ENCODE results near the gene ALG6.
"Not testable (repeated sequence)": the region's sequence is repeated elsewhere in the genome, so short reads cannot be mapped to it uniquely, and the experiment has no call there.

The ALG6 gene

DNA sequence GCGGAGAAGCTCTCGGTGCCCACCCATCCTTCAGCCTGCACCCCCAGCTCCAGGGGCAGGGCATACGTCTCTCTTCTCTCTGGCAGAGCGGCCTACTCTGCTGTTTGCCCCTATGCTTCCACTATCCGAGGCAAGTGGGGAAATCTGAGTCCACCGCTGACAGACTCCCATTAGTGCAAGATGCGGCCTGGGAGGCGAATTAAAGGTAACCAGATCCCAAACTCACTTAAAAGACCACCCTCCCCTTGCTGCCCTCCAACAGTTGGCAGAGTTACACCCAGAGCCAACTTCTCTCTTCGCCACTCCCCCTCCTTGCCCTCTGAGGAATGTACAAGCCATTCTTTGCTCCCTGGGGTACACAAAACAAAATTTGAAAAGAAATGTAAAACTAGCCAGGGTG lies 38.6 kb upstream of the ALG6 start:
- DNase-seq: no peak

- DNase-seq: no peak
Measured at GRCh38 chr1:63329621-63330330, 37.7 kb upstream of the ALG6 start.

- DNase-seq: no peak
Measured at GRCh38 chr1:63330331-63330916, 37.0 kb upstream of the ALG6 start.

DNA sequence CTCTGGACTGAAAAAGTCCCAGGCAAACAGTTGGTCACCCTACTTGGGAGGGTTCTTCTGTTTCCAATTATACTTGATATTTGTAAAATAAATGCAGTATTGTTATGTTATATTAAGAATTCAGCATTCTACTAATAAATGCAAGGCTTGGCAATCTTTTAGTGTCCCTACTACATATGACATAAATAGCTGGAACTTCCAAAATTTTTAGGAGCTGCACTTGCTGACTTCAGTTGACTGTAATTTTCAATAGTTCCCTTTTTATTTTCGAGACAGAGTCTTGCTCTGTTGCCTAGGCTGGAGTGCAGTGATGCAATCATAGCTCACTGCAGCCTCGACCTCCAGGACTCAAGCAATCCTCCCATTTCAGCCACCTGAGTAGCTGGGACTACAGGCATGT lies 25.0 kb upstream of the ALG6 start:
- DNase-seq: no peak

GRCh38 chr1:63343922-63344321 lies 23.5 kb upstream of the ALG6 start:
- no peak for DNase-seq

DNA sequence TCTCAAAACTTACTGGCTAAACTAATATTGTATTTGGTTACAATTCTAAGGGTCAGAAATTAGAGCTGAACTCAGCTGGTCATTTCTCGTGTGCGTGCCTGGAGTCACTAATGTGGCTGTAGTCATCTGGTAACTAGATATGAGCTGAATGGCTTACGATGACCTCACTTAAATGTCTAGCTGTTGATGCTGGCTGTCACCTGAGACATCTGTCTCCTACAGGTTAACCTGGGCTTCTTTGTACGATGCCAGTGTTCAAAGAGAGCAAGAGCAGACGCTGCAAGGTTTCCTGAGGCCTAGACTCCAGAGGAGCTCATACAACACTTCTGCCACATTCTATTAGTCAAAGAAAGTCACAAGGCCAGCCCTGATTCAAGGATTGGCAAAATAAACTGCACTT lies 17.1 kb upstream of the ALG6 start:
- no peak for DNase-seq

- DNase-seq: no peak
Measured at GRCh38 chr1:63352736-63353135, 14.7 kb upstream of the ALG6 start.

- DNase-seq: not testable (repeated sequence)
Measured at GRCh38 chr1:63356234-63356633, 11.2 kb upstream of the ALG6 start.

- no peak for DNase-seq
Measured at GRCh38 chr1:63359561-63359960, 7.9 kb upstream of the ALG6 start.

DNA sequence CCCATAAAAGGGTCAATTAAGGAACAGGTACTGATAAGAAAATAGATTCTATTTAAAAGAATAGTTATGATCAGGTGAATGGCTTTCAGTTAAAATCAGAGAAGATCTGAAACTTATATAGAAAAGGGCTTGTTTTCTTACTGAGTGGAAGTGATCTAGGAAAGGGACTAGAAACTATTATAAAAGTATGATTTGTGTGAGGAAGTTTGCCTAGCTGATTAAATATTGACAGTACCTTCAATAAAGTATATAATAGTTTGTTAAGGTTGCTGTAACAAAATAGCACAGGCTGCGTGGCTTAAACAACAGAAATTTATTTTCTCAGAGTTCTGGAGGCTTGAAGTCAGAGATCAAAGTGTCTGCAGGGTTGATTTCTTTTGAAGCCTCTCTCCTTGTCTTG lies 5.4 kb upstream of the ALG6 start:
- no peak for DNase-seq

- DNase-seq: no peak
Measured at GRCh38 chr1:63362578-63362977, 4.8 kb upstream of the ALG6 start.

- DNase-seq: no peak
Measured at GRCh38 chr1:63363014-63363413, 4.4 kb upstream of the ALG6 start.

DNA sequence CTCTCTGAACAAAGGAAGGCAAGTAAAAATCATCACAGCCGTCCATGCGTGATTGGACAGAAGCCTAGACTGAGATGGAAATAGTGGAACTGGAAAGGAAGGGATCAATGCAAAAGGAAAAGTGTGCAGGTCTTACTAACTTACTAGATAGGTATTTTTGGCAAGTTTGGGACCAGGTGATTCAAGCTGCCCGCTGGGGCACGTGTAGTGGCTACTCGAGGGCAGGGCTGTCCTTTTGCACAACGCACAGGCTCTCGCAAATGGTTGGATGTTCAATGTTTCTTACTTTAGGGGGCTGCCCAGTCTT lies 566 bp upstream of the ALG6 start:
- no peak for DNase-seq

DNA sequence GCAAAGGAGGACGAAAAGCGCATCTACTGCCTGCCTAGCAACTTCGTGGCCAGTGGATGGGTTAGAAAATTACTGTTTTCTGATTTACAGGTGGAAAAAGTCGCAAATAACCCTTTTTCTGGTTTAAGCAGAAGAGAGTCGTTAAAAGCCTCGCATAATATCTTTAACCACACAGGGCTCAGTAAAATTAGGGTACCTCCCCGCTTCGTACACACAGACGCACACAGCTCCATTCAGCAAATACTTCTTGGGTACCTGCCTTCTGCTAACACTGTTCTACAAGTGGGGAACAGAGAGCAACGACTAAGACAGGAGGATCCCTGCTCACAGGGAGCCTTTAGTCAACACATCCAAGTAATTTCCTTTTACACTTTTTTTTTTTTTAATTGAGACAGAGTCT lies 704 bp downstream of the ALG6 start:
- no peak for DNase-seq

DNA sequence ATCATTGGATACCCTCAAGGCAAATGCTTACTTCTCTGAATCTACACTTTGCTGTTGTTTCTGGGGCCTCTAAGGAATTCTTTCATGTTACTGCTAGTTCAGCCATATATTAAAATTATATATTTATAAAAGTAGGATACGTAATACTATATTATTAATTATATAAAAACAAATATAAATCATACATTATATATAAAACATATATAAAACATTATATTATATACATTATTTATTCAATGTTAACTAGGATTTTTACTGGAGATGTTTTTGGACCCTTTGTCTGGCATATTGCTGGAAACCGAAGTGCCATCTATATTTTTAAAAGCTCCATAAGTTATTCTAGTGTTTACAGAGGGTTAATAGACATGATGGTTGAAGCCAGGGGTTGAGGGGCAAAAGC lies 12.2 kb downstream of the ALG6 start:
- no peak for DNase-seq

- DNase-seq: no peak
Measured at GRCh38 chr1:63381741-63382140, 14.3 kb downstream of the ALG6 start.

GRCh38 chr1:63401945-63402344 lies 34.5 kb downstream of the ALG6 start:
- DNase-seq: no peak

DNA sequence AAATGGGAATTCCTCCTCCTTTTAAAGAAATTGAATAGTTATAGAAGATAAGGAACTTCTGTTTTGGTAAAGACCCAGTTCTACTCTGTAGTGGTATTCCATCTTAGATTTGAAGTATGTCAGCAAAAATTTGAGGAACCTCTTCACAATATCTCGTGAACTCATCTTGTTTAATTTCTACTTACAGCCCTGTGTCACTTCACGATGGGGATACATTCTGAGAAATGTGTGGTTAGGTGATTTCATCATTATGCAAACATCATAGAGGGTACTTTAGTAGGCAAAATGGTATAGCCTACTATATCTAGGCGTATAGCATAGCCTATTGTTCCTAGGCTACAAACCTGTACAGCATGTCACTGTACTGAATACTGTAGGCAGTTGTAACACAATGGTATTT lies 36.0 kb downstream of the ALG6 start:
- DNase-seq: peak; percentile 57

GRCh38 chr1:63405021-63405420 lies 37.6 kb downstream of the ALG6 start:
- no peak for DNase-seq

- DNase-seq: no peak
Measured at GRCh38 chr1:63405987-63406386, 38.6 kb downstream of the ALG6 start.

DNA sequence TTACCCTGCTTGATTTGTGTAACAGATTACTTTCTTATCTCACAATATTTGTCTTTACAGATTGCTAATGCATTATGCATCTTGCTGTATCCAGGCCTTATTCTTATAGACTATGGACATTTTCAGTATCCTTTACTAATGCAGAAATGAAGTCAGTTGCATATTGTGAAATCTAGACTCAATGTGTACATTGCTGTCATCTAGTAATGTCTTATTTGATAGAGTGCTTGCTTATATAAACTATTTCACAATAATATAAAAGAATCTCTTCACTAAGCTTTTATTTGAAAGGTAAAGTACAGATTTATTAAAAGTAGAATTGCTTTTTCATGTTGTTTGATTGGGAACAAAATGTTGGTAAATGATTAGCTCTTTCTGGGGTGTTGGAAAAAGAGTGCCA lies 39.6 kb downstream of the ALG6 start:
- DNase-seq: no peak

- no peak for DNase-seq
Measured at GRCh38 chr1:63408331-63408730, 40.9 kb downstream of the ALG6 start.

- no peak for DNase-seq
Measured at GRCh38 chr1:63411066-63411465, 43.6 kb downstream of the ALG6 start.

DNA sequence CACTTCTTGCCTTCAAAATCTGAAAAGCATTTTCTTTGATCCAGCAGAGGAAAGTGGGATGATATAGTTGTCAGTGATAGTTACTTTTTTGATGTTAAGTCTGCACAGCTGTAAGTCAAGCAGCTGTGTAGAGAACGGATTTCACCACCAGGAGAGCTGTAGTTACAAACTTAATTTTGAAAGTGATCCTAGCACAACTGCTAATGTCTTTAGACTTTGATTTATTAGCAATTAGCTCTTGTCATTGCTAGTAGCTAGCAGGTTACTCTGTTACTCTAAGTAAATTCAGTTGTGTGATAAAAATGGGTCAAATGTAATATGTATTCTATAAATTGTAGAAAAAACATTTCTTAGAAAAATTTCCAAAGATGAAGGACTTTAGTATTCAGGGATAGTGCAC lies 46.0 kb downstream of the ALG6 start:
- no peak for DNase-seq

- no peak for DNase-seq
Measured at GRCh38 chr1:63414691-63415365, 47.4 kb downstream of the ALG6 start.

Data from MV-4-11 (cell line).